ENCODE results near the gene NKPD1.

GRCh38 chr19:45146741-45147205 is 14.0 kb downstream of the NKPD1 start:
- TF ChIP-seq, protein P1, sequence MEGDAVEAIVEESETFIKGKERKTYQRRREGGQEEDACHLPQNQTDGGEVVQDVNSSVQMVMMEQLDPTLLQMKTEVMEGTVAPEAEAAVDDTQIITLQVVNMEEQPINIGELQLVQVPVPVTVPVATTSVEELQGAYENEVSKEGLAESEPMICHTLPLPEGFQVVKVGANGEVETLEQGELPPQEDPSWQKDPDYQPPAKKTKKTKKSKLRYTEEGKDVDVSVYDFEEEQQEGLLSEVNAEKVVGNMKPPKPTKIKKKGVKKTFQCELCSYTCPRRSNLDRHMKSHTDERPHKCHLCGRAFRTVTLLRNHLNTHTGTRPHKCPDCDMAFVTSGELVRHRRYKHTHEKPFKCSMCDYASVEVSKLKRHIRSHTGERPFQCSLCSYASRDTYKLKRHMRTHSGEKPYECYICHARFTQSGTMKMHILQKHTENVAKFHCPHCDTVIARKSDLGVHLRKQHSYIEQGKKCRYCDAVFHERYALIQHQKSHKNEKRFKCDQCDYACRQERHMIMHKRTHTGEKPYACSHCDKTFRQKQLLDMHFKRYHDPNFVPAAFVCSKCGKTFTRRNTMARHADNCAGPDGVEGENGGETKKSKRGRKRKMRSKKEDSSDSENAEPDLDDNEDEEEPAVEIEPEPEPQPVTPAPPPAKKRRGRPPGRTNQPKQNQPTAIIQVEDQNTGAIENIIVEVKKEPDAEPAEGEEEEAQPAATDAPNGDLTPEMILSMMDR (IDR thresholded peaks at IDR 0.05): no peak
- no peak for TF ChIP-seq POLR2A (IDR thresholded peaks at IDR 0.05)

Data from lower leg skin (tissue), 3 donors.